ENCODE data around the gene ACSS1. TPM values are rescaled to one million over a fixed set of nuclear protein-coding genes. Genes with fewer than 3 reads are reported as not detected.

The ACSS1 gene
- polyA plus RNA-seq, 2 of the 4 experiments (the other 2 are of a cell fraction), result 7.2 to 7.6 TPM

DNA sequence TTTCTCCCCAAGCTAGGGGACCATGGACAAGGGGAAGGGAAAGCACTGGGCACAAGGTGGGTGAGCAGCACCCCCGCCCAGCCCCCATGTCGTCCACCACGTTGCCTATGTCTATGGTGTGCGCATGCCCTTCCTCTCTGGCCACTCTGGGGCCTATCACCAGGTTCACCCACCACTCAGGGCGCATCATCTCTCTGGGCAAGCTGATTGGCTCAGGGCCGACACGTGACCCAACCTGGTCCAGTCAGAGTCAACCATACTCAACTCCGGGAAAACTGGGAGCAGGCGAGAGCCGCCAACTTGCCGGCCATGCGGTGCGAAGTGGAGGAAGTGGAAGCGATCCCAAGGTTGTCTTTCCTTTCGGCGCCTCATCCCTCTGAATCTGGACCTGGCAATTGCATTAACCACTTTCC is 25.9 kb downstream of the ACSS1 start:
- H3K4me2 ChIP-seq, result no peak overlapping the region
- ChIA-PET CTCF (interaction anchor here (0.7 to 1.5 kb wide), 5 partner anchors 9 to 384 kb away, joined by 3 to 4 read pairs (median 3); no protein-coding TSS in a partner anchor), POLR2A (no interaction called here)
- FAIRE-seq, result no peak
- TF ChIP-seq, protein P1, sequence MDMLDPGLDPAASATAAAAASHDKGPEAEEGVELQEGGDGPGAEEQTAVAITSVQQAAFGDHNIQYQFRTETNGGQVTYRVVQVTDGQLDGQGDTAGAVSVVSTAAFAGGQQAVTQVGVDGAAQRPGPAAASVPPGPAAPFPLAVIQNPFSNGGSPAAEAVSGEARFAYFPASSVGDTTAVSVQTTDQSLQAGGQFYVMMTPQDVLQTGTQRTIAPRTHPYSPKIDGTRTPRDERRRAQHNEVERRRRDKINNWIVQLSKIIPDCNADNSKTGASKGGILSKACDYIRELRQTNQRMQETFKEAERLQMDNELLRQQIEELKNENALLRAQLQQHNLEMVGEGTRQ (IDR thresholded peaks at IDR 0.05), result peak; percentile 57
- no peak for TF ChIP-seq KDM1A (IDR thresholded peaks at IDR 0.05; ENCODE audit: low read depth)
- H3K9me3 ChIP-seq, result no peaks in the 10 kb centered on the region
- no peak overlapping the region for H3K4me3 ChIP-seq
- no peak for DNase-seq (ENCODE audit: low read depth in 1 of 2, low spot score in 1 of 2)
- ATAC-seq, result peak in 1 of 2 experiments; percentile 56; a peak in 2 of 6 replicates
- H3K27ac ChIP-seq, result no peak overlapping the region
- 92% methylated on average over 16 of the region's 16 CpGs for WGBS (ENCODE audit: missing lambda C conversion rate)
- H3K4me1 ChIP-seq, result no peaks in the 10 kb centered on the region

DNA sequence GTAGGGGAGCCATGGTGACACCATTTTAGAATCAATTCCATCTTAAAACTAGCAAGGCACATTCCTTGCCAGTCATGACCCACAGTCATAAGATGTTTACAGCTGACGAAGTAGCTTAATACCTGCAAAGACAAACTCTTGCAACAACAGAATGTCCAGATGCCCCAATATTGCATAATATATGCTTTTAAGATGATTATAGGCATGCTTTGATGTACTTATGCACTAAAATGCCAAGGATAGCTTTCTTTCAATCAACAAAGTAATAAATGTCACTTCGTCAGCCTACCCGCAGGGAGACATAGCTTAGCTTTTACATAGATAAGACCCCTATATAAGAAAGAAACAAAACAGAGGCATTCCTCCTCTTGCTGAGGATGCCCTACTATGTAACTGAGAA is 26.7 kb downstream of the ACSS1 start:
- TF ChIP-seq EP300 (IDR thresholded peaks at IDR 0.05) (no peak), CEBPB (IDR thresholded peaks at IDR 0.05) (0 out of 4 replicates have a peak, but pooled peaks of 1 of the 2 experiments have one; percentile 14), CHD2 (IDR thresholded peaks at IDR 0.05; ENCODE audit: low read length, partially characterized antibody) (no peak)
- Histone ChIP-seq H3K4me2 (no peak overlapping the region), H3K9me3 (no peaks in the 10 kb centered on the region), H3K27ac (no peak overlapping the region), H3K4me1 (no peaks in the 10 kb centered on the region), H3K4me3 (no peak overlapping the region)
- ChIA-PET CTCF (interaction anchor here (1.4 to 1.5 kb wide), 2 partner anchors 19 kb away, joined by 3 read pairs; no protein-coding TSS in a partner anchor), POLR2A (no interaction called here)
- FAIRE-seq (no peak), ATAC-seq (no peak), DNase-seq (ENCODE audit: low read depth in 1 of 2, low spot score in 1 of 2) (no peak)
- 84% methylated on average over 3 of the region's 3 CpGs for WGBS (ENCODE audit: missing lambda C conversion rate)

GRCh38 chr20:25030649-25031207 is 27.2 kb downstream of the ACSS1 start:
- TF ChIP-seq EHF (CRISPR knock-in tag; IDR thresholded peaks at IDR 0.05) (no peak), CEBPB (IDR thresholded peaks at IDR 0.05) (no peak)
- TF ChIP-seq, protein P1 (IDR thresholded peaks at IDR 0.05), result no peak
- FAIRE-seq (no peak), DNase-seq (ENCODE audit: low read depth in 1 of 2, low spot score in 1 of 2) (no peak), ATAC-seq (no peak)
- 87% methylated on average over 8 of the region's 8 CpGs for WGBS (ENCODE audit: missing lambda C conversion rate)
- no peak overlapping the region for H3K4me3 ChIP-seq
- ChIA-PET POLR2A (no interaction called here), CTCF (interaction anchor here (1.5 kb wide), 1 partner anchor 20 kb away, joined by 3 read pairs; no protein-coding TSS in a partner anchor)
- no peaks in the 10 kb centered on the region for H3K4me1 ChIP-seq
- no peak overlapping the region for H3K4me2 ChIP-seq
- no peaks in the 10 kb centered on the region for H3K9me3 ChIP-seq
- H3K27ac ChIP-seq, result no peak overlapping the region

DNA sequence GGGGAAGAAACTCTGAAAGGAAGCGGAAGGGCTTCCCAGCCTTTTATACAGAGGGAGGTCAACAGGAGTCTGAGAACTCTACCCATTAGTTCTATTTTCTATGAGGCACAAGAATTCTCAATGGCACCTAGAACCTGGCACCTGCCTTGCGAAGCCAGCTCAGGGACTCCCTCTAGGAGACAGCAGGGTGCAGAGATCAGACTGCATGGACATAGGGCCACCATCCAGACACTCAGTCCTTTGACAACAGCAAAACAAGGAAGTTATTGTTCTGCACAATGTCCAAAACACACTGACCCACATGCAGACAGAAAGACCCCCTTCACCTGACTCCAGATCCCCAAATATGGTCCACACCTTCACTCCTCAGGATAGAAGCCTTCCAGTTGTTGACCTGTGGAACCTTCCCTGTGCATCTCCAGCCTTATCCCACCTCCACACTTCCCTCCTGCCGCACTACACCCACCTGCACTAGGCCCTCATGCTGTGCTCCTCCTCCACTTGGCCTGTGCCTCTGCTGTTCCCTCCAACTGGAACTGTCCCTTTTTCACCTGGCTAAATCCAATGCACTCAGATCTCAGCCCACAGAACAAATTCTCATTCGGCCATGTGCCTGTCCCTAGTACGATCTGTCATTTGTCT is 27.8 kb downstream of the ACSS1 start:
- FAIRE-seq (no peak), DNase-seq (ENCODE audit: low read depth in 1 of 2, low spot score in 1 of 2) (no peak), ATAC-seq (no peak)
- Histone ChIP-seq H3K4me2 (no peak overlapping the region), H3K27ac (no peak overlapping the region), H3K4me3 (no peak overlapping the region), H3K4me1 (no peaks in the 10 kb centered on the region), H3K9me3 (no peaks in the 10 kb centered on the region)
- ChIA-PET CTCF (no interaction called here), POLR2A (no interaction called here)
- TF ChIP-seq ZNF302 (CRISPR knock-in tag; IDR thresholded peaks at IDR 0.05), result no peak
- 92% methylated on average over 5 of the region's 5 CpGs for WGBS (ENCODE audit: missing lambda C conversion rate)

DNA sequence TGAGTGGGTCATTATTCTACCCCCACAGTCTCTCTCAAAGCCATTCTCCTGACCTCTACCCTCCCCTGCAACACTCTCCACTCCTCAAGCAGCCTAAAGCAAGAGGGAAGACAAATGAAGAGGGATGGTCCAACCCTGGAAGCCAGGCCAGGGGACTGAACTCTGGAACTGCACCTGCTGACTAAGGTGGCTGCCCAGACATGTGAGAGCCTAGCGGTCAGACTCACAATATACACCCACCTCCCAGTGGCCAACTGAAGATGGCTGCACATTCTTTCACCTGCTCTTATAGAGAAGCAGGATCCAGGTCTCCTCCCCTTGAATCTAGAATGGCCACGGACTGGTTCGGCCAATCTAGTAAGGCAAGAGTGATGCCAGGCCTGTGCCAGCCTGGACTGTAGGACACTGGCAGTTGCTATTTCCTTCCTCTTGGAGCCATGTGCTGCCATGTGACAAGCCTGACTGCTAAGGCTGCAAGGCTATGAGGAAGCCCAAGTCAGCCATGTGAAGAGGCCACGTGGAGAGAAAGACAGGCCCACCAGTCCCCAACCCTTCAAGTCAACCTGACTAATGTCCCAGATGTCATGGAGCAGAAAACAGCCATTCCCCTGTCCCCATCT is 31.8 kb downstream of the ACSS1 start:
- no peak overlapping the region for H3K4me3 ChIP-seq
- ATAC-seq (no peak), FAIRE-seq (no peak), DNase-seq (ENCODE audit: low read depth in 1 of 2, low spot score in 1 of 2) (no peak)
- POLR2A ChIA-PET, result no interaction called here
- no peak overlapping the region for H3K27ac ChIP-seq
- H3K4me1 ChIP-seq, result no peaks in the 10 kb centered on the region
- no peaks in the 10 kb centered on the region for H3K9me3 ChIP-seq
- CTCF ChIA-PET, result interaction anchor here (0.8 to 1.2 kb wide), 2 partner anchors 31 to 49 kb away, joined by 3 to 5 read pairs; no protein-coding TSS in a partner anchor
- no peak for TF ChIP-seq ESRRA (IDR thresholded peaks at IDR 0.05; ENCODE audit: borderline replicate concordance, low read length)
- no peak for TF ChIP-seq MAFK (IDR thresholded peaks at IDR 0.05; ENCODE audit: partially characterized antibody)
- no peak for TF ChIP-seq FOSB (CRISPR knock-in tag; IDR thresholded peaks at IDR 0.05)
- TF ChIP-seq TP53 (CRISPR knock-in tag; IDR thresholded peaks at IDR 0.05), result no peak
- TF ChIP-seq HEYL (CRISPR knock-in tag; IDR thresholded peaks at IDR 0.05), result no peak
- no peak for TF ChIP-seq POLR2AphosphoS2 (conservative IDR thresholded peaks at IDR 0.05; ENCODE audit: low read length)
- TF ChIP-seq SMC3 (IDR thresholded peaks at IDR 0.05), result no peak
- no peak for TF ChIP-seq MAX (IDR thresholded peaks at IDR 0.05)
- WGBS (ENCODE audit: missing lambda C conversion rate), result 84% methylated on average over 4 of the region's 4 CpGs
- no peak overlapping the region for H3K4me2 ChIP-seq

Measured in A549 (cell line).